ENCODE measurements around the gene ITPR2.

Gene ITPR2

DNA sequence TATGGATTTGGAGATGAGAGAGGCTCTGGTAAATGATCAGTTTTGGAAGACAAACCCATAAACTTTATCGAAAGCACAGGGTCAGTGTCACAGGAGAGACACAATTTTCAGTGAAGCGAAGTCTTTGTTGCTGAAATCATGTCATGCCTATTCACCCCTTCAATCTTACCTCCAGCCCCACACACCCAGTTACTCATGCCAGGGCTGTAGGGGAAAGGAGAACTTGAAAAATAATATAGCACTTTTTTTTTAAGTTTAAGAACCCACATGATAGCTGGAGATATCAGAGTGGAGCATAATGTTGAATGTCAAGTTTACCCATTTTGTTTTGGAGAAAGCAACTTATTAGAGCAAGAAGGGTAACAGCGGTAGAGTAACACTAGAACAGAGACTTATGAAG lies 530.2 kb downstream of the ITPR2 start:
- peaks cover 5% of the 10 kb centered on the region for H3K4me1 ChIP-seq (ENCODE audit: insufficient read depth, low read length, poor library complexity, severe bottlenecking)
- no peak overlapping the region for H3K4me2 ChIP-seq (ENCODE audit: low read depth, low read length, poor library complexity, severe bottlenecking)
- no peak overlapping the region for H2AFZ ChIP-seq (ENCODE audit: low read length)
- no peaks in the 10 kb centered on the region for H4K20me1 ChIP-seq (ENCODE audit: insufficient read depth, low read length, poor library complexity, severe bottlenecking)
- TF ChIP-seq, protein P1, sequence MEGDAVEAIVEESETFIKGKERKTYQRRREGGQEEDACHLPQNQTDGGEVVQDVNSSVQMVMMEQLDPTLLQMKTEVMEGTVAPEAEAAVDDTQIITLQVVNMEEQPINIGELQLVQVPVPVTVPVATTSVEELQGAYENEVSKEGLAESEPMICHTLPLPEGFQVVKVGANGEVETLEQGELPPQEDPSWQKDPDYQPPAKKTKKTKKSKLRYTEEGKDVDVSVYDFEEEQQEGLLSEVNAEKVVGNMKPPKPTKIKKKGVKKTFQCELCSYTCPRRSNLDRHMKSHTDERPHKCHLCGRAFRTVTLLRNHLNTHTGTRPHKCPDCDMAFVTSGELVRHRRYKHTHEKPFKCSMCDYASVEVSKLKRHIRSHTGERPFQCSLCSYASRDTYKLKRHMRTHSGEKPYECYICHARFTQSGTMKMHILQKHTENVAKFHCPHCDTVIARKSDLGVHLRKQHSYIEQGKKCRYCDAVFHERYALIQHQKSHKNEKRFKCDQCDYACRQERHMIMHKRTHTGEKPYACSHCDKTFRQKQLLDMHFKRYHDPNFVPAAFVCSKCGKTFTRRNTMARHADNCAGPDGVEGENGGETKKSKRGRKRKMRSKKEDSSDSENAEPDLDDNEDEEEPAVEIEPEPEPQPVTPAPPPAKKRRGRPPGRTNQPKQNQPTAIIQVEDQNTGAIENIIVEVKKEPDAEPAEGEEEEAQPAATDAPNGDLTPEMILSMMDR (conservative IDR thresholded peaks at IDR 0.05; ENCODE audit: low read length) = no peak
- no peak for TF ChIP-seq EZH2phosphoT487 (IDR thresholded peaks at IDR 0.05; ENCODE audit: borderline replicate concordance)
- H3K9ac ChIP-seq (ENCODE audit: low read depth, low read length, poor library complexity, severe bottlenecking) = no peak overlapping the region
- no peaks in the 10 kb centered on the region for H3K36me3 ChIP-seq (ENCODE audit: insufficient read depth, low read length)
- no peaks in the 10 kb centered on the region for H3K9me2 ChIP-seq (replicated peaks; ENCODE audit: low read depth, low read length)
- no peaks in the 10 kb centered on the region for H3K27me3 ChIP-seq (ENCODE audit: insufficient read depth, low read length, poor library complexity, severe bottlenecking)
- H3K9me3 ChIP-seq (ENCODE audit: insufficient read depth, low read depth, low read length) = no peaks in the 10 kb centered on the region
- no peaks in the 10 kb centered on the region for H3K79me2 ChIP-seq (ENCODE audit: insufficient read depth, low read length)
- H3F3A ChIP-seq (ENCODE audit: low read depth) = no peaks in the 10 kb centered on the region
- no peak overlapping the region for H3K4me3 ChIP-seq (ENCODE audit: low read length, poor library complexity, severe bottlenecking)

DNA sequence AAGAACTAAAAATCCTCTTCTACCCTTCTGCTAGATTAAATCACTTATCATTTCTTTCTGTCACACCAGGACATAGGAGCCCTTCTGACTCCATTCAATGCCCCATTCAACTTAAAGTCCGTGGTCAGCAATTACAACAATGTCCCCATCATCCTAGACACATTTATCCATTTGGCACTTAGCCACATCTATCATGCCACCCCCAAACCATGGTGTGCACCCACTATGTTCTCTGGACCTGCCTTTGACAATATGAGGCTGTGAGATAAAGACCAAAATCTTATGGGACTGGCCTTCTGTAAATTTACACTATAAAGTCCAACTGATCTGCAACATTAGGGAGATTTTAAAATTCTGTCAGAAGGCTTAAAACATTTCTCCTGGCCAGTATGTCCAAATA lies 533.2 kb downstream of the ITPR2 start:
- Histone ChIP-seq H3K27me3 (ENCODE audit: insufficient read depth, low read length, poor library complexity, severe bottlenecking) (no peaks in the 10 kb centered on the region), H3F3A (ENCODE audit: low read depth) (no peaks in the 10 kb centered on the region), H3K4me2 (ENCODE audit: low read depth, low read length, poor library complexity, severe bottlenecking) (no peak overlapping the region), H3K9ac (ENCODE audit: low read depth, low read length, poor library complexity, severe bottlenecking) (no peak overlapping the region), H4K20me1 (ENCODE audit: insufficient read depth, low read length, poor library complexity, severe bottlenecking) (no peaks in the 10 kb centered on the region), H3K36me3 (ENCODE audit: insufficient read depth, low read length) (no peaks in the 10 kb centered on the region), H3K79me2 (ENCODE audit: insufficient read depth, low read length) (no peaks in the 10 kb centered on the region), H3K4me1 (ENCODE audit: insufficient read depth, low read length, poor library complexity, severe bottlenecking) (peaks cover 5% of the 10 kb centered on the region), H2AFZ (ENCODE audit: low read length) (peak overlapping the region; percentile 73; the same call in 1 of the 2 replicates), H3K4me3 (ENCODE audit: low read length, poor library complexity, severe bottlenecking) (no peak overlapping the region), H3K9me2 (replicated peaks; ENCODE audit: low read depth, low read length) (no peaks in the 10 kb centered on the region), H3K9me3 (ENCODE audit: insufficient read depth, low read depth, low read length) (no peaks in the 10 kb centered on the region)
- TF ChIP-seq, protein P1 (conservative IDR thresholded peaks at IDR 0.05; ENCODE audit: low read length) = no peak
- no peak for TF ChIP-seq EZH2phosphoT487 (IDR thresholded peaks at IDR 0.05; ENCODE audit: borderline replicate concordance)

DNA sequence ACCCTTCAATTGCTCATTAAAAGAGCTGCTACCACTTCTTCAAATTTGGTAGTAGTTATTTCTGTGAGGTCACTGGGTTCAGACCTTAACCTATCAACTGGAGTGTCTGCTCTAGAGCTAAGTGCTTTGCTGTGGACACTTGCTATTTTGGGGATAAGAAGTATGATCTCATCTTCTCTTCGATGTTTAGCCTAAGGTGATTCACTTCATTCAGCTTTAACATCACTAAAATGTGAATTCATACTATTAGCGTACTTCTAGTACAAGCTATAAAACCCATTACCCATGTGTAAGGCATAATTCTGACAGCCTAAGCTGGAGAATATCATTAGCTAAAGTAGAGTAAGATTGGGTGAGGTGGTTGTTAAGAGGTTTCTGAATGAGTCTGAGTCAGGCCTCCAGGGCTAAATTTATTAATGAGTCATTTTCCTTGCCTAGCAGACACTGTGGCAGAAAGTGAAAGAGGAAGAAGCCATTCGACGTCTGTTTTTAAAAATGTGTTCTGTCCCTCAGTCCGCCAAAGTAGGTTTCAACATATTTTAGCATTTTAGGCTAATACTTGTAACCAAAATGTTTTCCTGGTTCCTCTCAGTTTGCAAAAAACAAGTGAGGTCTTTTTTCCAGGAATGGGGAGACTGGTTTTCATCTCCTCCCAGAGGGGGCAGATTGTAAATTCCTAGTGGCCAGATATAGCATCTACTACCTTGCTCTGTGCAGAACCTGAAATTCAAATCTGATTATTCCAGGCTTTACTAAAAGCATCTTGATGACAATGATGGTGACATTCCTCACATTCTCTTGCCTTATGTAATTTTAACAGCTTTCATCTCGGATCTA lies 534.0 kb downstream of the ITPR2 start:
- peaks cover 5% of the 10 kb centered on the region for H3K4me1 ChIP-seq (ENCODE audit: insufficient read depth, low read length, poor library complexity, severe bottlenecking)
- TF ChIP-seq, protein P1 (conservative IDR thresholded peaks at IDR 0.05; ENCODE audit: low read length) = peak; percentile 30
- no peak for TF ChIP-seq EZH2phosphoT487 (IDR thresholded peaks at IDR 0.05; ENCODE audit: borderline replicate concordance)
- H3K27me3 ChIP-seq (ENCODE audit: insufficient read depth, low read length, poor library complexity, severe bottlenecking) = no peaks in the 10 kb centered on the region
- H3F3A ChIP-seq (ENCODE audit: low read depth) = no peaks in the 10 kb centered on the region
- H3K9me3 ChIP-seq (ENCODE audit: insufficient read depth, low read depth, low read length) = no peaks in the 10 kb centered on the region
- no peaks in the 10 kb centered on the region for H3K79me2 ChIP-seq (ENCODE audit: insufficient read depth, low read length)
- peak overlapping the region; percentile 73 for H2AFZ ChIP-seq (ENCODE audit: low read length)
- peak overlapping the region; percentile 24 for H3K4me3 ChIP-seq (ENCODE audit: low read length, poor library complexity, severe bottlenecking)
- H4K20me1 ChIP-seq (ENCODE audit: insufficient read depth, low read length, poor library complexity, severe bottlenecking) = no peaks in the 10 kb centered on the region
- no peak overlapping the region for H3K9ac ChIP-seq (ENCODE audit: low read depth, low read length, poor library complexity, severe bottlenecking)
- no peaks in the 10 kb centered on the region for H3K36me3 ChIP-seq (ENCODE audit: insufficient read depth, low read length)
- peak overlapping the region; percentile 11 for H3K4me2 ChIP-seq (ENCODE audit: low read depth, low read length, poor library complexity, severe bottlenecking)
- no peaks in the 10 kb centered on the region for H3K9me2 ChIP-seq (replicated peaks; ENCODE audit: low read depth, low read length)

Measured in Loucy (cell line).